ENCODE results near the gene TNIP1.

Gene TNIP1

DNA sequence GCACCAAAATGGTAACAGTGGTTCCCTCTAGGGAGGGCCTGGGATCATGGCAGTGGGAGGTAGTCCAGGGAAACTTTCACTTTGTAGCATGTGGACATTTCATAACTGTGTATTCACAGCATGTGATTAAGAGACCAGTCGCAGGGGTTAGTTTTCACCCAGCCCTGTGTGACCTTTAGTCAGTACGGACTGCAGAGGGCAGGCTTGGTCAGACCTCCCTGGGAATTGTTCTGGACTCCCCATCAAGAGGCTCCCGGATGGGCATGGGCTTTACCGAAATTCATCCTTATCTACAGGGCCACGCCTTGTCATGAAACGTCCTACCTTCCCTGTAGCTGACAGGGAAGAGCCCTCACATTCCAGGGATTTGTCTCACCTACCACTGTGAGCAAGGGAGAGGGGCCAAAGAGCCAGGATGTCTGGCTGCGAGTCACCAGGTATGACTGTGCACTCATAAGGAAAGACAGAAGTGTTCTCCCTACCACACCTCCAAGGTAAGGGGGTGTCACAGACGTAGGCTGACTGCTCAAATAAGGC, 40.6 kb downstream of the TNIP1 start:
- no peak for TF ChIP-seq CTCF (IDR thresholded peaks at IDR 0.05; ENCODE audit: insufficient read depth, low read length, poor library complexity, severe bottlenecking)
- H3K36me3 ChIP-seq (ENCODE audit: control insufficient read depth, insufficient read depth, low read length), result peaks cover 60% of the 10 kb centered on the region
- no peak for DNase-seq (ENCODE audit: extremely low read depth, insufficient read length)
- no peaks in the 10 kb centered on the region for H3K27me3 ChIP-seq (replicated peaks; ENCODE audit: control insufficient read depth, insufficient read depth, low read length)
- no peak overlapping the region for H3K4me3 ChIP-seq (replicated peaks; ENCODE audit: low read depth, low read length)

GRCh38 chr5:151039665-151040064, 41.2 kb downstream of the TNIP1 start:
- Histone ChIP-seq H3K36me3 (ENCODE audit: control insufficient read depth, insufficient read depth, low read length) (peaks cover 64% of the 10 kb centered on the region), H3K4me3 (replicated peaks; ENCODE audit: low read depth, low read length) (no peak overlapping the region), H3K27me3 (replicated peaks; ENCODE audit: control insufficient read depth, insufficient read depth, low read length) (no peaks in the 10 kb centered on the region)
- DNase-seq (ENCODE audit: extremely low read depth, insufficient read length), result no peak
- TF ChIP-seq CTCF (IDR thresholded peaks at IDR 0.05; ENCODE audit: insufficient read depth, low read length, poor library complexity, severe bottlenecking), result no peak

- TF ChIP-seq CTCF (IDR thresholded peaks at IDR 0.05; ENCODE audit: insufficient read depth, low read length, poor library complexity, severe bottlenecking), result no peak
- DNase-seq (ENCODE audit: extremely low read depth, insufficient read length), result no peak
- peaks cover 70% of the 10 kb centered on the region for H3K36me3 ChIP-seq (ENCODE audit: control insufficient read depth, insufficient read depth, low read length)
These were observed 42.0 kb downstream of the TNIP1 start for GRCh38 chr5:151038801-151039238.

GRCh38 chr5:151038412-151038745, 42.5 kb downstream of the TNIP1 start:
- no peaks in the 10 kb centered on the region for H3K27me3 ChIP-seq (replicated peaks; ENCODE audit: control insufficient read depth, insufficient read depth, low read length)
- peaks cover 71% of the 10 kb centered on the region for H3K36me3 ChIP-seq (ENCODE audit: control insufficient read depth, insufficient read depth, low read length)
- no peak overlapping the region for H3K4me3 ChIP-seq (replicated peaks; ENCODE audit: low read depth, low read length)
- no peak for TF ChIP-seq CTCF (IDR thresholded peaks at IDR 0.05; ENCODE audit: insufficient read depth, low read length, poor library complexity, severe bottlenecking)
- DNase-seq (ENCODE audit: extremely low read depth, insufficient read length), result no peak

More at GRCh38 chr5:151038801-151039238, 42.0 kb downstream of the TNIP1 start:
- no peaks in the 10 kb centered on the region for H3K27me3 ChIP-seq (replicated peaks; ENCODE audit: control insufficient read depth, insufficient read depth, low read length)
- no peak overlapping the region for H3K4me3 ChIP-seq (replicated peaks; ENCODE audit: low read depth, low read length)

DNA sequence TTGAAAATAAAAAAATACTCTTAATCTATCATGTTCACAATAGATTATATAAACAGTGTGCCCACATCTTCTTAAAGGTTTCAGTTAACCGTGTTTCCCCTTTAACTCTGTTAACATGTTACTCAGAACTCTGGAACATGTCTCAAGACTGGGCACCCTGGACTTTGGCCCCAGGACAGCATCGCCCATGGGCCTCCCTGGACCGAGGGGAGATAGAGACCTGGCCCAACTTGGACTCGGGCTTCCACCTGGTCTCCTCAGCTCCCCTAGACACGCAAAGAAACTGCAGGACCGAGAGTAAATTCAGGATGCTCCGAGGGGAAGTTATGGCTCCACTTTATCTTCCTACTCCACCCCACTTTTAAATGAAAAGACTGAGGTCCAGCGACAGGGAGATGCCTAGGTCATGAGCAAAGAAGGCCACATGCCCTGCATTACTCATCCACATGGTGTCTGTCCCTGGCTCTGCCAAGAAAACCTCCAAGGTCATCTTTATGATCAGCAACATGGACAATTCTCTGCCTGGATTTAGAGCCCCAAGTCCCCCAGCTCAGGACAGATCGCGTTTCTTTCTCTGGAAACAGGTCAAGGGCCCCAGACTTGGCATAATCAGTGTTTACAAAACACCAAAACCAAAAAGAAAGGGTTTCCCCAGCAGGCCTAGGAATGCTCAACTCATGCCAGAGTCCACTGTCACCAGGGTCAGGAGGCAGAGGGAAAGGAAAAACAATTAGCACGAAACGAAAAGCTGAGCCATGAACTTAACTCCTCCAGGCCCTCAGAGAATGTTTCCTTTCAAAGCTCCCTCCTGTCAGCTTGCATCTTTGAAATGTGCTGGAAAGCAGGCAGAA, 43.0 kb downstream of the TNIP1 start:
- no peak overlapping the region for H3K4me3 ChIP-seq (replicated peaks; ENCODE audit: low read depth, low read length)
- H3K36me3 ChIP-seq (ENCODE audit: control insufficient read depth, insufficient read depth, low read length), result peaks cover 72% of the 10 kb centered on the region
- no peak for DNase-seq (ENCODE audit: extremely low read depth, insufficient read length)
- TF ChIP-seq CTCF (IDR thresholded peaks at IDR 0.05; ENCODE audit: insufficient read depth, low read length, poor library complexity, severe bottlenecking), result no peak
- H3K27me3 ChIP-seq (replicated peaks; ENCODE audit: control insufficient read depth, insufficient read depth, low read length), result no peaks in the 10 kb centered on the region
